ENCODE results near the gene LGMN.
"Not testable (repeated sequence)": the region's sequence is repeated elsewhere in the genome, so short reads cannot be mapped to it uniquely, and the experiment has no call there.

LGMN gene

GRCh38 chr14:92759679-92760523 is 11.5 kb upstream of the LGMN start:
- no peak for DNase-seq

- DNase-seq = peak; percentile 56 to 59
These were observed 10.9 kb upstream of the LGMN start for GRCh38 chr14:92759300-92759678.

- no peak for DNase-seq
These were observed 8.0 kb upstream of the LGMN start for GRCh38 chr14:92756446-92756845.

- no peak for DNase-seq
These were observed 7.1 kb upstream of the LGMN start for GRCh38 chr14:92755495-92755894.

- DNase-seq = no peak
These were observed 6.5 kb upstream of the LGMN start for GRCh38 chr14:92754966-92755365.

- DNase-seq = no peak
These were observed 4.8 kb upstream of the LGMN start for GRCh38 chr14:92753250-92753649.

GRCh38 chr14:92751819-92752218 is 3.4 kb upstream of the LGMN start:
- no peak for DNase-seq

GRCh38 chr14:92750994-92751400 is 2.6 kb upstream of the LGMN start:
- no peak for DNase-seq

GRCh38 chr14:92750222-92750728 is 1.8 kb upstream of the LGMN start:
- DNase-seq = not testable (repeated sequence)

- no peak for DNase-seq
These were observed 647 bp downstream of the LGMN start for GRCh38 chr14:92747701-92748258.

- no peak for DNase-seq
These were observed 4.2 kb downstream of the LGMN start for GRCh38 chr14:92744198-92744597.

GRCh38 chr14:92740440-92740839 is 8.0 kb downstream of the LGMN start:
- DNase-seq = no peak

- no peak for DNase-seq
These were observed 10.7 kb downstream of the LGMN start for GRCh38 chr14:92737619-92738188.

- no peak for DNase-seq
These were observed 11.2 kb downstream of the LGMN start for GRCh38 chr14:92737206-92737605.

GRCh38 chr14:92735344-92735743 is 13.1 kb downstream of the LGMN start:
- DNase-seq = no peak

- no peak for DNase-seq
These were observed 13.8 kb downstream of the LGMN start for GRCh38 chr14:92734618-92735017.

- DNase-seq = no peak
These were observed 15.4 kb downstream of the LGMN start for GRCh38 chr14:92733007-92733406.

- DNase-seq = no peak
These were observed 16.8 kb downstream of the LGMN start for GRCh38 chr14:92731622-92732115.

GRCh38 chr14:92729634-92730358 is 18.6 kb downstream of the LGMN start:
- DNase-seq = no peak

- no peak for DNase-seq
These were observed 19.6 kb downstream of the LGMN start for GRCh38 chr14:92728759-92729364.

- no peak for DNase-seq
These were observed 21.5 kb downstream of the LGMN start for GRCh38 chr14:92726933-92727262.

GRCh38 chr14:92726135-92726932 is 22.1 kb downstream of the LGMN start:
- DNase-seq = no peak

Measured in NCI-H187 (cell line).